Stimulated activated CD8-positive, alpha-beta memory T cell treated with anti-CD3 and anti-CD28 coated beads, Interleukin-4, amount 100 ng/mL, for 48 hours (primary cell): ENCODE measurements around the gene FAF1.
"Not testable (repeated sequence)": the region's sequence is repeated elsewhere in the genome, so short reads cannot be mapped to it uniquely, and the experiment has no call there.

ENCODE experiments used
- DNase-seq: peaks from one replicate; pipeline ENCODE4 v3.0.0-alpha.2; 2020

Gene FAF1

GRCh38 chr1:50959913-50960844, at the start of gene FAF1:
Gene FAF1, minus strand, starts transcription at chr1:50960267. Its CDS starts 456 bp downstream, at chr1:50959811.
- peak; percentile 97 for DNase-seq

- DNase-seq: no peak
Measured at GRCh38 chr1:51009381-51009780, 49.3 kb upstream of the FAF1 start.

GRCh38 chr1:51005549-51005948, 45.5 kb upstream of the FAF1 start:
- DNase-seq: not testable (repeated sequence)

GRCh38 chr1:51002516-51002915, 42.4 kb upstream of the FAF1 start:
- DNase-seq: no peak

GRCh38 chr1:51000651-51001050, 40.6 kb upstream of the FAF1 start:
- no peak for DNase-seq

- DNase-seq: no peak
Measured at GRCh38 chr1:51000160-51000559, 40.1 kb upstream of the FAF1 start.

GRCh38 chr1:50999375-50999774, 39.3 kb upstream of the FAF1 start:
- not testable (repeated sequence) for DNase-seq

- no peak for DNase-seq
Measured at GRCh38 chr1:50996083-50996482, 36.0 kb upstream of the FAF1 start.

GRCh38 chr1:50995651-50996050, 35.6 kb upstream of the FAF1 start:
- DNase-seq: no peak

- no peak for DNase-seq
Measured at GRCh38 chr1:50994997-50995396, 34.9 kb upstream of the FAF1 start.

- DNase-seq: no peak
Measured at GRCh38 chr1:50993645-50994044, 33.6 kb upstream of the FAF1 start.

GRCh38 chr1:50992532-50993318, 32.7 kb upstream of the FAF1 start:
- no peak for DNase-seq

GRCh38 chr1:50989694-50990093, 29.6 kb upstream of the FAF1 start:
- DNase-seq: no peak

- DNase-seq: no peak
Measured at GRCh38 chr1:50986653-50987052, 26.6 kb upstream of the FAF1 start.

GRCh38 chr1:50985094-50985493, 25.0 kb upstream of the FAF1 start:
- DNase-seq: no peak

GRCh38 chr1:50983219-50983802, 23.2 kb upstream of the FAF1 start:
- DNase-seq: no peak

GRCh38 chr1:50982611-50983010, 22.5 kb upstream of the FAF1 start:
- no peak for DNase-seq

GRCh38 chr1:50981741-50982140, 21.7 kb upstream of the FAF1 start:
- no peak for DNase-seq

GRCh38 chr1:50980505-50980904, 20.4 kb upstream of the FAF1 start:
- no peak for DNase-seq

- no peak for DNase-seq
Measured at GRCh38 chr1:50979937-50980336, 19.9 kb upstream of the FAF1 start.

GRCh38 chr1:50978852-50979781, 19.1 kb upstream of the FAF1 start:
- no peak for DNase-seq

- DNase-seq: peak; percentile 46
Measured at GRCh38 chr1:50978144-50978851, 18.2 kb upstream of the FAF1 start.
